EL (cell line): ENCODE results near the gene NCK2.

ENCODE experiments used
- DNase-seq: peaks from one replicate; pipeline ENCODE4 v3.0.0-alpha.2; 2016

NCK2 gene

DNA sequence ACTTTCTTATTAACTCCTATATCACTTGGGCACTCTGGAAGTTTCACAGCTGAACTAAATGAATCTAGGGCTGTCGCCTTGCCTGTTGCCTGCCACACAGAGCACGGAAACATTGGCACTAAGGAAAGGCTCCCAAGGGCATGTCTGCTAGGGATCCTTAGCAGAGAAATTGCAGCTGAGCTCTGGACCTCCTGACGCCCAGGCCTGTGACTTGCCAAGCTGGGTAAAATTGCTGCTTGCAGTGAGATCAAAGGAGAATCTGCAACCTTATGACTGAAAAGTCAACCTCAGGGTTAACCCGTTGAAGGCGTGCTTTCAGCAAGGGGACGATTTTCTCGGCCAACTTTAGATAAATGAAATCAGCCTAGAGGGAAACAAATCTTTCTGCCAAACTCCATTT is 189.8 kb downstream of the NCK2 start:
- no peak for DNase-seq

DNA sequence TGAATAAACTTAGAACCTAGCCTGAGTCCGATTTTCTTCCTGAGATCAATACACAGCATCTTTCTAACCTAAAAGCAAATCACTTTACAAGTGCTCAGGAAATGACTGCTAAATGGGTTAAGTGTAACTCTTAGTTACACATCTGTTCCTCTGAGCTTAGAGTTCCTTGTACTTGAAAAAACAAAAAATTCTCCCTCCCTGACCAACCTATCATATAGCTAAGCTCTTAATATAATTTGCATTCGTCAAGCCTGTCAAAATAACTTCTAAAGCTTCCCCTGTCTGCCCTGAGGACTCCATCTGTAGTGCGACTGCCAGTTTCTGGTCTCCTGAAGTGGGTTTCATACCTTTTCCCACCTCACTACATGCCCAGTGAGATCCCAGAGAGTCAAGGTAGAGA is 190.4 kb downstream of the NCK2 start:
- no peak for DNase-seq

GRCh38 chr2:105936954-105937353 is 192.2 kb downstream of the NCK2 start:
- DNase-seq: no peak

GRCh38 chr2:105937498-105938097 is 192.9 kb downstream of the NCK2 start:
- DNase-seq: no peak
